GM19025 (cell line): ENCODE data around the gene MARCHF9.

Experiments
- ATAC-seq: cut with Tn5 transposase; IDR thresholded peaks from one replicate; pipeline ENCODE4 v1.9.1; 2021; ENCODE audit warnings: mild to moderate bottlenecking, low read depth, moderate library complexity; ENCODE audit not compliant: unreplicated experiment

Gene MARCHF9

GRCh38 chr12:57751788-57752667 lies 2.9 kb upstream of the MARCHF9 start, which contains the start of gene CDK4:
Gene CDK4, minus strand, starts transcription at chr12:57752310. Its CDS starts 593 bp downstream, at chr12:57751717.
- peak; percentile 68 for ATAC-seq

- no peak for ATAC-seq
Observed at GRCh38 chr12:57752668-57753000, 2.3 kb upstream of the MARCHF9 start.

GRCh38 chr12:57753756-57754337 lies 1.1 kb upstream of the MARCHF9 start:
- no peak for ATAC-seq

GRCh38 chr12:57755194-57755453 lies 221 bp downstream of the MARCHF9 start:
- no peak for ATAC-seq

DNA sequence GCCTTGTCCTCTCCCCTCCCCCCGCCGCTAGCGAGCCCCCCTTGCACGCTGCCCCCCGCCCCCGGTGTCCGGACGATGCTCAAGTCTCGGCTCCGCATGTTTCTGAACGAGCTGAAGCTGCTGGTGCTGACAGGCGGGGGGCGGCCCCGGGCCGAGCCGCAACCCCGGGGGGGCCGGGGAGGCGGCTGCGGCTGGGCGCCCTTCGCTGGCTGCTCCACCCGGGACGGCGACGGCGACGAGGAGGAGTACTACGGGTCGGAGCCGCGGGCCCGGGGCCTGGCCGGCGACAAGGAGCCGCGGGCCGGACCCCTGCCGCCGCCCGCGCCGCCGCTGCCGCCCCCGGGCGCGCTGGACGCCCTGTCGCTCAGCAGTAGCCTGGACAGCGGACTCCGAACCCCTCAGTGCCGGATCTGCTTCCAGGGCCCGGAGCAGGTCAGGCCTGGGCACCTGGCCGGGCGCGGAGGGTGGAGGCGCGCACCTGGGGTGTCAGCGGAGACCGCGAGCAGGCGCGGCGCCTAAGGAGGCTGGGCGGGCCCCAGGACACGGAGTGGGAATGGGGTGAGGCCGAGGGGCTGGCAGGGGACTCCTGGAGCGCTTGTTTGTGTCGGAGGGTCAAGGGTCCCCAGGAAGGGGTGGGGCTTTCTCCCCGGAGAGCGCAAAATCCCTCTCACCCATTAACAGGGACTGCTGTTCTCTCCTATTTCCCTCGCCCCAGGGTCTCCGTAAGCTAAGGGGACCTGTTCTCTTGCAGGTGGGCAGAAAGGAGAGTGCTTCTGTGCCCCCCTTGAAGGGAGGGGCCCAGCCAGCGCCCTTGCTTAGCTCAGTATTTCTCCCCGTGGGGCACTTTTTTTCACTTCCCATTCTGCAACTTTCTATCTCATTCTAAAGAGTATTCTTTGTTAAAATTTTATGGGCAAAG lies 810 bp downstream of the MARCHF9 start:
- no peak for ATAC-seq

- no peak for ATAC-seq
Observed at GRCh38 chr12:57756406-57757341, 1.8 kb downstream of the MARCHF9 start.

DNA sequence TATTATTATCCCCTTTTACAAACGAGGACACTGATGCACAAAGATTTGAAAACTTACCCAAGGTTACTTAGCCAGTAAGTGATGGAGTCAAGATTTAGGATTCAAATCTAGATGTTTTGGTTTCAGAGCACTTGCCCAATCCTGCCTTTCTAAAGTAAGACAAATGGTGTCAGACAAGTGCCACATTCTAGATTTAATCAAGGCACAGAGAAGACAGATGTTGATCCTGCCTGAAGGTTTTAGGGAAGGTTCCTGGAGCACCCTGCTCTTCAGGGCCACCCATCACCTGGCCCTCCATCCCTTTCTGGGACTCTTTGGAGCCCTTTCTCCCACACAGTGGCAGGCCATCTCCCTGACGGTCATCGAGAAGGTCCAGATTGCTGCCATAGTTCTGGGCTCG lies 2.9 kb downstream of the MARCHF9 start:
- ATAC-seq, result no peak

DNA sequence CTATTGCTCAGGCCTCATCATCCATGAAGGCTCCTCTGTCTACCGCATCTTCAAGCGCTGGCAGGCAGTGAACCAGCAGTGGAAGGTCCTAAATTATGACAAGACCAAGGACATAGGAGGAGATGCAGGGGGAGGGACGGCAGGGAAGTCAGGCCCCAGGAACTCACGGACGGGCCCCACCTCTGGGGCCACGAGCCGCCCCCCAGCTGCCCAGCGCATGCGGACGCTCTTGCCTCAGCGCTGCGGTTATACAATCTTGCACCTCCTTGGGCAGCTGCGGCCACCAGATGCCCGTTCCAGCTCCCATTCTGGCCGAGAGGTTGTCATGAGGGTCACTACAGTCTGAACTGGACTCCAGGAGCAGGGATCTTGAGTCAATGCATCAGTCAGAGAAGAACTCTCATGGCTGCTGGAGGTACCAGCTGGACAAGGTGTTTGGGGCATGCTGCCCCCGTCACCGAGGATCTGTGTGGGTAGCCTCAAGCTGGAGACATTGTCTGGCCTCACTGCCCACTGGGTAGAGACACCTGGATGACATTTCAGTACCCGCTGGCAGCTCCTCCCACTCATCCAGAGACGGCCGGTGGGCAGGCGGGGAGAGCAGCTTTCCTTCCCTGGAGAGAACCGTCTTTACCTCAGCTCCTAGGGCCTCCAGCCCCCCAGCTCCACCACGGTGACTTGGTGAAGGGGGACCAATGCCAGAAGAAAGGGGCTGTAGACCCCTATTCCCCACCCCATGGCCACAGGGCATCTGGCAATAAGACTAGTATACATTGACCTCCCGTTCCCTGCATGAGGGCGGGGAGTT lies 3.9 kb downstream of the MARCHF9 start:
- no peak for ATAC-seq

DNA sequence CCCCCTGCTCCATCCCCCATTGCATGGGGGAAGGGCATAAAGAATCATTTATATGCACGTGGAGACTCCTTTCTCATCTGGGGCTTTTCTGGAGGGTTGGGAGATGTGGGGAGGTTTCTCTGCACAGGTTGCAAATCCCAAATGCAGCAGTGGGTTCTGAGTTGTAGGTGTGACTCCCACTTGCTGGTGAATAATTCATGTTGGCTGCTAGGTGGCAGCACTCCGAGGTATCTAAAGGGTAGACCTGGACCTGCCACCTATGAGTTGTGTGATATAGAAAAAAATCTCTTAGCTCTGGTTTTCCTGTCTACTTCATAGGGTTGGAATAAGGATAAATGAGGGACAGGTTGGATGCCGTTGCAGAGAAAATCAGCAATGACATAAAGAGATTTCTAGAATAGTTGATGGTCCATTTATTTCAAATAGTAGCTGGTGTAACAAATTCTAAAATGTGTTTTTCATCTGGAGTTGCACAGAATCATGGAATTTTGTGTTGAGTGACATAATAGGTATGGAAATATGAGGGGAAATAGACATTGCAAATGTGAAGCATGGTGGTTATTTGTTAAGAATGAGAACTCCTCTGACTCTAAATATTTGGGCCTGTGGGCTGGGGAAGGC lies 4.6 kb downstream of the MARCHF9 start:
- ATAC-seq, result no peak

DNA sequence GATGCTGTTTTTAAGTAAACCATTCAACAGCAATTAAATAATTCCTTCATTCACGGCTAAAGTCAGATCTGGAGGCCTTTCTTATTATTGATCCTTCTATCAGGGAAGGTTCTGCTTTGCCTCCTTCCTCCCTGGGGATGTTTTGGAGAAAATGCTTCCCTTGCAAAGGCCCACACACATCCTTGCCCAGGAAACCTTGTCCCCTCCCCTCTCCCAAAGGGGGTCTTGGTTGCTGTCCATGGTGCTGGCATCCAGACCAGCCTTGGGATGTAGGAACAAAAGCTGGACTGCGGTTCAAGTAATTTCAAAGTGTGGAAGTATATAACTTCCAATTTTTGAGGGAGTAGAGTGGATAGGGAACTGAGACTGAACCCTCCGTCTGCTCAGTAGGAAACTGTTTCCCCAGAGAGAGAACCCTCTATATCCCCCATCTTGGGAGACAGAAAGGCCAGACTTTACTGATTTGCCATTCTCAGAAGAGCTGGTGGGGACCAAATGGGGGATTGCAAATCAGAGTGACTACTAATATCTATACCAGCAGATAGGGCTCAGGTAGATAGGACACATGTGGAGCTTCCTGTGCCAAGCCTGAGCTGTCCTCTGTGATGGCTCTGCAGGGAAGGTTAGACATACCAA lies 5.6 kb downstream of the MARCHF9 start:
- no peak for ATAC-seq

- ATAC-seq, result no peak
Observed at GRCh38 chr12:57761391-57761998, 6.6 kb downstream of the MARCHF9 start.

DNA sequence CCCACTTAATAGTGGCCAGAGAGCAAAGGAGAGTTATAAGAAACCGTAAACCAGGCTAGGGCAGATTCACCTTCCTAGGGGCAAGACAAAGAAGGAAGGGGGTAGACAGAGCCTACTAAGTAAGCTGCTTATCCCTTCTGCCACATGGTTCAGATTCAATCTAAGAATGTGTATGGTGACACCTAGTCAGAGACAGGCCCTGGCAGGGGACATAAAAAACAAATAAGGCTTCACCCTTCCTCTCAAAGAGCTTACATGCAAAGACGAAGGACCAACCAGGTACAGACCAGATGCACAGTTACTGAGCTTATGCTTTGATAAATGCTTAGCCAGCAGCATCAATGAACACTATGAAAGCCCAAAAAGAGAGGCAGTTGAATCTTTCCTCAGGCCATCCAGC lies 7.6 kb downstream of the MARCHF9 start:
- no peak for ATAC-seq

DNA sequence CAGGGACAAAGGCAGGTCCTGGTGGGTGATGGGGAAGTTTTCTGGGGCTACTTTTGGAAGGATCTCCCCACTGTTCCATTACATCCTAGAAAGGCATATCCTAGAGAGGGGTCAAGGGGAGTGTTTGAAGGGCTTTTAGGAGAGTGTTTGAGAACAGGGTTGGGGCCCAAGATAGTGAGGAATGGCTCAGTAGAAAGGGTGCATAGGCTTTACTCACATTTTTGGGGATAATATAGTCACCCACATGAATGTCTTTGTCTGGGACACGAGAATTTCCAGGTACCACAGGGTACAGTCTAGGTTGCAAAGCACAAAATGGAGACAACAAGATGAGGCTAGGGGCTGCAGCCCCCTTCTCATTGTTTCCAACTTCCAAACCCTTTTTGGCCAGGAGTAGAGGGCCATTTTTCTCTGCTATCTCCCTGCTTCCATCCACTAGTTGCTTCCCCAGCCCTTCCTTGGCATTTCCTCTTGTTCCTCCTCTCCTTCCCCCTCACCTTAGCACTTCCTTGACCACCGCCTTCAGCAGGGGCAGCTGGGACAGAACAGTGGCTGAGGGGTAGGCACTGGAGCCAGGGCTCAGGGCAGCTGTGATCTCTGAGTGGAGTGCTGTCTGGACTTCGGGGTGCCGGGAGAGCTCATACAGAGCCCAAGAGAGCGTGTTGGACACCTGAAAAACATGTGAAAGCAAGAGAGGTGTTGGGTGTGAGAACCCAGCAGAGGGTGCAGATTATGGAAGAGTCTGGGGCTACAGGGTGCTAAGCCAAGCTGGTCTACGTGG lies 9.2 kb downstream of the MARCHF9 start:
- ATAC-seq, result no peak

GRCh38 chr12:57764662-57765002 lies 9.7 kb downstream of the MARCHF9 start:
- ATAC-seq, result peak; percentile 18

GRCh38 chr12:57765003-57765697 lies 10.2 kb downstream of the MARCHF9 start:
- ATAC-seq, result peak; percentile 64

- ATAC-seq, result no peak
Observed at GRCh38 chr12:57765698-57766463, 11.0 kb downstream of the MARCHF9 start.
